Measurements from ENCODE around the gene FBXO31. TPM values are rescaled to one million over a fixed set of nuclear protein-coding genes. Genes with fewer than 3 reads are reported as not detected.
A peak's percentile ranks its signal among the peaks of the same experiment; 100 is the strongest.

The FBXO31 gene
- total and polyA plus RNA-seq, 2 of the 8 experiments (the other 6 are each of a cell fraction or from before 2014, with no cell fraction given): 8.3 to 21.6 TPM

DNA sequence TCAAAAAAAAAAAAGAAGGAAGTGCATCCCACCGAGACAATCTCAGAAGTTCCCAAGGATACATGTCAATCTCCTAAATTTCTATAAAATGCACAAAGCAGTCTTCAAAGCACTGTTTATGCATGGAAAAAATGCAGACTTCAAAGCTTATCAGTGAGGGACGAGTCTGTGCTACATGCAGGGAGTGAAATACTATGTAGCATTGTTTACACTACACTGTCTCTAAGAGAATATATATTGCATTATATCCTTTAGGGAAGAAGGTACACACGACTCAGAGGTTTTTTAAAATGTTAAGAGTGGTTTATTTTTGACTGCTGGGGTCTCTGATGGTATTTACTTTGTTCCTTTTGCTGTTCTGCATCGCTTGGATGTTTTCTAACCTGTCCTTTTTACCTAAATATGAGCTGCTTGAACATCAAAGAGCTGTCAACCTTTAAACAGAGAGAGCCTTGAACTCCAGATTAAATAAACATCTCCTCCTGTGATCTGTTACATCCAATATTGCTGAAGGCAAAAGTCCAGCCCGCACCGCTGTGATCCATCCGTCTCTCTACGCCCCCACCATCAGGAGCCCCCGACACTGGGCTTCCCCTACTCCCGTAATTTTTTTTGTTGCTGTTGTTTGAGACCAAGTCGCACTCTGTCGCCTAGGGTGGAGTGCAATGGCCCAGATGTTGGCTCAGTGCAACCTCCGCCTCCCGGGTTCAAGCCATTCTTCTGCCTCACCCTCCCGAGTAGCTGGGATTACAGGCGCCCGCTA, 1.4 kb downstream of the FBXO31 start:
- Histone ChIP-seq H3K79me2 (ENCODE audit: control insufficient read depth in 1 of 2, insufficient read depth in 2 of 2, low read length in 2 of 2) (peaks cover 0 to 40% of the 10 kb centered on the region in 2 experiments; a peak in 3 of 4 replicates), H2AK5ac (ENCODE audit: low read depth, low read length) (no peak overlapping the region), H3K4me3 (ENCODE audit: extremely low read depth in 1 of 4, insufficient read depth in 2 of 4, low read depth in 3 of 4, low read length in 4 of 4) (peak overlapping the region; percentile 74 to 87 (median 76)), H4K8ac (ENCODE audit: extremely low read depth, insufficient read depth, low read length) (no peak overlapping the region), H3K27ac (ENCODE audit: low read depth, low read length) (no peak overlapping the region), H3K14ac (ENCODE audit: insufficient read length) (no peak overlapping the region), H3K9me3 (ENCODE audit: insufficient read depth in 2 of 2, low read depth in 1 of 2, low read length in 1 of 2) (no peaks in the 10 kb centered on the region), H3K79me1 (ENCODE audit: low read depth, low read length) (peaks cover 5% of the 10 kb centered on the region), H2BK120ac (replicated peaks; ENCODE audit: low read depth, low read length) (no peak overlapping the region), H3K4me2 (ENCODE audit: insufficient read depth in 1 of 2, low read depth in 2 of 2, low read length in 2 of 2) (peak overlapping the region; percentile 67 to 87), H3K56ac (replicated peaks; ENCODE audit: insufficient read length, low read depth, low read length) (no peak overlapping the region), H4K20me1 (replicated peaks in 1 of 2; ENCODE audit: control insufficient read depth in 1 of 2, insufficient read depth in 2 of 2, low read length in 2 of 2) (peaks cover 4 to 15% of the 10 kb centered on the region in 2 experiments), H2BK20ac (ENCODE audit: low read length) (no peak overlapping the region), H4K91ac (replicated peaks; ENCODE audit: insufficient read length, low read length) (no peak overlapping the region), H4K5ac (ENCODE audit: insufficient read length, low read depth, low read length) (no peak overlapping the region), H2BK12ac (ENCODE audit: low read depth, low read length) (no peak overlapping the region), H3K27me3 (replicated peaks in 1 of 4; ENCODE audit: control insufficient read depth in 3 of 4, extremely low read depth in 1 of 4, insufficient read depth in 3 of 4, low read length in 3 of 4) (no peaks in the 10 kb centered on the region), H3K4ac (replicated peaks; ENCODE audit: insufficient read length, low read depth, low read length) (no peak overlapping the region), H2AFZ (ENCODE audit: low read length) (no peak overlapping the region), H3K23me2 (ENCODE audit: low read depth, low read length) (peaks cover 5% of the 10 kb centered on the region; the same call in 1 of the 2 replicates), H3K4me1 (replicated peaks in 1 of 4; ENCODE audit: control insufficient read depth in 3 of 4, insufficient read depth in 4 of 4, low read length in 3 of 4) (no peaks in the 10 kb centered on the region; a peak in 1 of 7 replicates), H3K36me3 (ENCODE audit: control insufficient read depth in 2 of 4, insufficient read depth in 4 of 4, low read length in 3 of 4) (no peaks in the 10 kb centered on the region), H3K9ac (replicated peaks in 1 of 4; ENCODE audit: extremely low read depth in 1 of 4, low read depth in 3 of 4, low read length in 3 of 4) (no peak overlapping the region), H2BK15ac (ENCODE audit: low read length) (no peak overlapping the region), H2BK5ac (ENCODE audit: low read depth, low read length) (no peak overlapping the region), H3K23ac (ENCODE audit: insufficient read length) (no peak overlapping the region), H3K18ac (ENCODE audit: extremely low read depth, low read length) (no peak overlapping the region)
- WGBS, 2 experiments (ENCODE audit: extremely low coverage in 1 of 2, insufficient coverage in 1 of 2, insufficient read length in 1 of 2, insufficient replicate concordance in 2 of 2, low coverage in 1 of 2, low lambda C conversion rate in 2 of 2, missing lambda C conversion rate in 1 of 2): 66% methylated on average over 16 of the region's 17 CpGs; no CpG with 5 or more reads in 1 of the 2 experiments
- ChIA-PET CTCF (ENCODE audit: partially characterized antibody) (interaction anchor here (1.2 to 2.6 kb wide), 4 partner anchors 11 to 65 kb away, joined by 3 to 8 read pairs (median 6); partner anchors contain the start of gene C16orf95), POLR2A (ENCODE audit: partially characterized antibody) (interaction anchor here (1.4 to 3.0 kb wide), 3 partner anchors 12 to 25 kb away, joined by 4 to 31 read pairs (median 8); partner anchors contain the start of gene MAP1LC3B)
- TF ChIP-seq EGR1 (IDR thresholded peaks at IDR 0.05; ENCODE audit: borderline replicate concordance, low read depth, low read length): no peak
- no peak for TF ChIP-seq CEBPB (IDR thresholded peaks at IDR 0.05; ENCODE audit: low read depth, low read length)
- TF ChIP-seq BACH1 (IDR thresholded peaks at IDR 0.05; ENCODE audit: low read length): no peak
- TF ChIP-seq CBX5 (IDR thresholded peaks at IDR 0.05; ENCODE audit: low read depth, low read length): no peak
- TF ChIP-seq TBP (IDR thresholded peaks at IDR 0.05; ENCODE audit: low read depth, low read length): no peak
- no peak for TF ChIP-seq RBBP5 (IDR thresholded peaks at IDR 0.05; ENCODE audit: borderline replicate concordance, low read depth, low read length)
- no peak for TF ChIP-seq KDM1A (IDR thresholded peaks at IDR 0.05; ENCODE audit: borderline replicate concordance, low read length)
- TF ChIP-seq, protein P1, sequence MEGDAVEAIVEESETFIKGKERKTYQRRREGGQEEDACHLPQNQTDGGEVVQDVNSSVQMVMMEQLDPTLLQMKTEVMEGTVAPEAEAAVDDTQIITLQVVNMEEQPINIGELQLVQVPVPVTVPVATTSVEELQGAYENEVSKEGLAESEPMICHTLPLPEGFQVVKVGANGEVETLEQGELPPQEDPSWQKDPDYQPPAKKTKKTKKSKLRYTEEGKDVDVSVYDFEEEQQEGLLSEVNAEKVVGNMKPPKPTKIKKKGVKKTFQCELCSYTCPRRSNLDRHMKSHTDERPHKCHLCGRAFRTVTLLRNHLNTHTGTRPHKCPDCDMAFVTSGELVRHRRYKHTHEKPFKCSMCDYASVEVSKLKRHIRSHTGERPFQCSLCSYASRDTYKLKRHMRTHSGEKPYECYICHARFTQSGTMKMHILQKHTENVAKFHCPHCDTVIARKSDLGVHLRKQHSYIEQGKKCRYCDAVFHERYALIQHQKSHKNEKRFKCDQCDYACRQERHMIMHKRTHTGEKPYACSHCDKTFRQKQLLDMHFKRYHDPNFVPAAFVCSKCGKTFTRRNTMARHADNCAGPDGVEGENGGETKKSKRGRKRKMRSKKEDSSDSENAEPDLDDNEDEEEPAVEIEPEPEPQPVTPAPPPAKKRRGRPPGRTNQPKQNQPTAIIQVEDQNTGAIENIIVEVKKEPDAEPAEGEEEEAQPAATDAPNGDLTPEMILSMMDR (IDR thresholded peaks at IDR 0.05; ENCODE audit: control extremely low read depth in 1 of 3, insufficient read depth in 1 of 3, low read depth in 1 of 3, low read length in 3 of 3): no peak
- FAIRE-seq (no peak), DNase-seq (ENCODE audit: low read depth in 1 of 2, low spot score in 2 of 2) (no peak)

Measured in H1 (cell line).